ENCODE measurements around the gene ARMC10.
"Not testable (repeated sequence)": the region's sequence is repeated elsewhere in the genome, so short reads cannot be mapped to it uniquely, and the experiment has no call there.

ARMC10 gene

GRCh38 chr7:103129702-103130549 is 55.0 kb downstream of the ARMC10 start:
- DNase-seq, result no peak

GRCh38 chr7:103130901-103131624 is 56.1 kb downstream of the ARMC10 start:
- no peak for DNase-seq

- DNase-seq, result no peak
Measured at GRCh38 chr7:103132995-103133688, 58.2 kb downstream of the ARMC10 start.

GRCh38 chr7:103134836-103135554 is 60.1 kb downstream of the ARMC10 start:
- no peak for DNase-seq

GRCh38 chr7:103140061-103140460 is 65.1 kb downstream of the ARMC10 start:
- no peak for DNase-seq

- no peak for DNase-seq
Measured at GRCh38 chr7:103140685-103141084, 65.7 kb downstream of the ARMC10 start.

GRCh38 chr7:103141753-103142404 is 66.9 kb downstream of the ARMC10 start:
- no peak for DNase-seq

- DNase-seq, result no peak
Measured at GRCh38 chr7:103142494-103142893, 67.6 kb downstream of the ARMC10 start.

- DNase-seq, result no peak
Measured at GRCh38 chr7:103143868-103144267, 68.9 kb downstream of the ARMC10 start.

- not testable (repeated sequence) for DNase-seq
Measured at GRCh38 chr7:103144754-103145153, 69.8 kb downstream of the ARMC10 start.

GRCh38 chr7:103148131-103148993 is 73.4 kb downstream of the ARMC10 start:
- DNase-seq, result no peak
